ENCODE results near the gene GPR15. TPM values are rescaled to one million over a fixed set of nuclear protein-coding genes. Genes with fewer than 3 reads are reported as not detected.

GPR15 gene
- total RNA-seq, 1 experiment from 2014 or later: not detected

DNA sequence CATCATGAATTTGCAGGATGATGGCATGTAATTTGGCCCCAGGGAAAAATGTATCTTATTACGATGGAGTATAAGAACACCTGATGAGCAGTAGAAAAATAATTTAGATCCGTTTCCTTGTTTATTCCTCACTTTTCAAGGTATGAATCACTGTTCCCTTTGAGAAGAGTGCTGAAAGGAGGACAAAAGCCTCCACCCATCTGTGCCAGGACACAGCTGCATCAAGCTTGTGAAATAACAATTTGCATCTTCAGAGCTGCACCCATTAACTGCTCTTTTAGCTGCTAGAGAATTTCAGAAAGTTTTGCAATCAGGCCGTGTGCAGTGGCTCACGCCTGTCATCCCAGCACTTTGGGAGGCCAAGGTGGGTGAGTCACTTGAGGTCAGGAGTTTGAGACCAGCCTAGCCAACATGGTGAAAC lies 18.7 kb upstream of the GPR15 start:
- Histone ChIP-seq H2AK5ac (ENCODE audit: insufficient read length, low read length) (no peak overlapping the region), H3K4me2 (ENCODE audit: insufficient read depth, insufficient read length, low read length) (no peak overlapping the region)

More for the DNA sequence above, 18.7 kb upstream of the GPR15 start:
- no peaks in the 10 kb centered on the region for H3K23me2 ChIP-seq (ENCODE audit: insufficient read length, low read depth, low read length, poor library complexity, severe bottlenecking)
- no peak overlapping the region for H3K9ac ChIP-seq (ENCODE audit: extremely low read depth, insufficient read length, low read length)
- H4K20me1 ChIP-seq (ENCODE audit: control insufficient read depth, insufficient read depth, insufficient read length): no peaks in the 10 kb centered on the region
- no peak overlapping the region for H2BK5ac ChIP-seq (ENCODE audit: insufficient read length, low read length)
- H3K14ac ChIP-seq (ENCODE audit: insufficient read depth, low read length): no peak overlapping the region
- H3K9me3 ChIP-seq (ENCODE audit: control insufficient read depth, low read depth, low read length): no peaks in the 10 kb centered on the region
- no peaks in the 10 kb centered on the region for H3K79me1 ChIP-seq (ENCODE audit: insufficient read depth, low read depth, low read length, poor library complexity, severe bottlenecking)
- no peak overlapping the region for H2BK12ac ChIP-seq (ENCODE audit: insufficient read length, low read depth, low read length)
- H3K56ac ChIP-seq (ENCODE audit: insufficient read length, low read depth, low read length): no peak overlapping the region
- H2BK15ac ChIP-seq (ENCODE audit: low read depth, low read length): no peak overlapping the region
- H3K79me2 ChIP-seq (ENCODE audit: insufficient read depth, low read length): no peaks in the 10 kb centered on the region
- Mint-ChIP-seq H3K4me1 (peaks cover 3 to 8% of the 10 kb centered on the region in 2 experiments), H3K4me3 (no peak overlapping the region), H3K36me3 (ENCODE audit: insufficient read depth in 1 of 3, low read depth in 3 of 3) (peaks cover 5 to 20% (median 16%) of the 10 kb centered on the region in 3 experiments; a peak in 5 of 7 replicates), H3K9me3 (no peaks in the 10 kb centered on the region), H3K27me3 (ENCODE audit: low read depth) (no peaks in the 10 kb centered on the region), H3K27ac (no peak overlapping the region)
- TF ChIP-seq, protein P1, sequence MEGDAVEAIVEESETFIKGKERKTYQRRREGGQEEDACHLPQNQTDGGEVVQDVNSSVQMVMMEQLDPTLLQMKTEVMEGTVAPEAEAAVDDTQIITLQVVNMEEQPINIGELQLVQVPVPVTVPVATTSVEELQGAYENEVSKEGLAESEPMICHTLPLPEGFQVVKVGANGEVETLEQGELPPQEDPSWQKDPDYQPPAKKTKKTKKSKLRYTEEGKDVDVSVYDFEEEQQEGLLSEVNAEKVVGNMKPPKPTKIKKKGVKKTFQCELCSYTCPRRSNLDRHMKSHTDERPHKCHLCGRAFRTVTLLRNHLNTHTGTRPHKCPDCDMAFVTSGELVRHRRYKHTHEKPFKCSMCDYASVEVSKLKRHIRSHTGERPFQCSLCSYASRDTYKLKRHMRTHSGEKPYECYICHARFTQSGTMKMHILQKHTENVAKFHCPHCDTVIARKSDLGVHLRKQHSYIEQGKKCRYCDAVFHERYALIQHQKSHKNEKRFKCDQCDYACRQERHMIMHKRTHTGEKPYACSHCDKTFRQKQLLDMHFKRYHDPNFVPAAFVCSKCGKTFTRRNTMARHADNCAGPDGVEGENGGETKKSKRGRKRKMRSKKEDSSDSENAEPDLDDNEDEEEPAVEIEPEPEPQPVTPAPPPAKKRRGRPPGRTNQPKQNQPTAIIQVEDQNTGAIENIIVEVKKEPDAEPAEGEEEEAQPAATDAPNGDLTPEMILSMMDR (conservative IDR thresholded peaks at IDR 0.05): no peak
- H3K4me1 ChIP-seq (ENCODE audit: insufficient read depth, low read length): peaks cover 2% of the 10 kb centered on the region; the same call in 1 of the 2 replicates
- H3T11ph ChIP-seq (ENCODE audit: low read length): no peak overlapping the region
- H3K4ac ChIP-seq (ENCODE audit: low read depth, low read length): no peak overlapping the region
- H2BK120ac ChIP-seq (ENCODE audit: low read depth, low read length, poor library complexity, severe bottlenecking): no peak overlapping the region
- H3K27me3 ChIP-seq (ENCODE audit: insufficient read depth, low read length): no peaks in the 10 kb centered on the region
- no peak overlapping the region for H3K23ac ChIP-seq (ENCODE audit: insufficient read length, low read depth, low read length)
- WGBS (ENCODE audit: extremely low coverage, insufficient read length, low lambda C conversion rate): no CpG with 5 or more reads among the region's 4 CpGs
- H3K27ac ChIP-seq (ENCODE audit: insufficient read length, low read depth, low read length): no peak overlapping the region
- H2BK20ac ChIP-seq (ENCODE audit: low read depth, low read length, poor library complexity, severe bottlenecking): no peak overlapping the region
- no peak overlapping the region for H4K91ac ChIP-seq (ENCODE audit: insufficient read length, low read depth, low read length)
- H4K8ac ChIP-seq (replicated peaks; ENCODE audit: insufficient read length, low read depth, low read length): no peak overlapping the region
- no peak for DNase-seq
- no peak overlapping the region for H2AFZ ChIP-seq (ENCODE audit: low read length)
- no peak overlapping the region for H3K18ac ChIP-seq (ENCODE audit: insufficient read length, low read depth, low read length)
- no peak overlapping the region for H4K5ac ChIP-seq (ENCODE audit: insufficient read length, low read depth, low read length)
